Uterus (tissue), 2 donors: ENCODE data around the gene SLC25A25.

ENCODE experiments used
- POLR2A ChIP-seq, 2 donors: fragments of 450-650 bp; IDR thresholded peaks; one replicate each; pipeline ENCODE4 v1.6.1; 2016; ENCODE audit warnings: antibody characterized with exemption in 2 of 2, mild to moderate bottlenecking in 1 of 2, moderate library complexity in 1 of 2
- TF ChIP-seq, protein P1 (sequence below), 4 experiments: fragments of 200-600 bp in 2 of 4; fragments of 450-650 bp in 2 of 4; sonication (generic) in 2 of 4; IDR thresholded peaks; one replicate each; pipeline ENCODE4 v1.5.1; 2016 to 2019; ENCODE audit warnings: antibody characterized with exemption in 4 of 4, mild to moderate bottlenecking in 2 of 4, moderate library complexity in 1 of 4

GRCh38 chr9:128061275-128061960 is 6.6 kb upstream of the SLC25A25 start:
- TF ChIP-seq, protein P1, sequence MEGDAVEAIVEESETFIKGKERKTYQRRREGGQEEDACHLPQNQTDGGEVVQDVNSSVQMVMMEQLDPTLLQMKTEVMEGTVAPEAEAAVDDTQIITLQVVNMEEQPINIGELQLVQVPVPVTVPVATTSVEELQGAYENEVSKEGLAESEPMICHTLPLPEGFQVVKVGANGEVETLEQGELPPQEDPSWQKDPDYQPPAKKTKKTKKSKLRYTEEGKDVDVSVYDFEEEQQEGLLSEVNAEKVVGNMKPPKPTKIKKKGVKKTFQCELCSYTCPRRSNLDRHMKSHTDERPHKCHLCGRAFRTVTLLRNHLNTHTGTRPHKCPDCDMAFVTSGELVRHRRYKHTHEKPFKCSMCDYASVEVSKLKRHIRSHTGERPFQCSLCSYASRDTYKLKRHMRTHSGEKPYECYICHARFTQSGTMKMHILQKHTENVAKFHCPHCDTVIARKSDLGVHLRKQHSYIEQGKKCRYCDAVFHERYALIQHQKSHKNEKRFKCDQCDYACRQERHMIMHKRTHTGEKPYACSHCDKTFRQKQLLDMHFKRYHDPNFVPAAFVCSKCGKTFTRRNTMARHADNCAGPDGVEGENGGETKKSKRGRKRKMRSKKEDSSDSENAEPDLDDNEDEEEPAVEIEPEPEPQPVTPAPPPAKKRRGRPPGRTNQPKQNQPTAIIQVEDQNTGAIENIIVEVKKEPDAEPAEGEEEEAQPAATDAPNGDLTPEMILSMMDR (IDR thresholded peaks at IDR 0.05), result no peak
- no peak for TF ChIP-seq POLR2A (IDR thresholded peaks at IDR 0.05)
